Adrenal gland (tissue), 12 donors: ENCODE results near the gene CUL1. TPM values are rescaled to one million over a fixed set of nuclear protein-coding genes. Genes with fewer than 3 reads are reported as not detected.

Experiments used
- DNase-seq, 7 donors: peaks; one replicate each; pipeline ENCODE4 v3.0.0-alpha.2; 2019 to 2020
- H3K27ac ChIP-seq, 5 donors: fragments of 200-600 bp; sonication (generic) in 4 of 5; 1 replicate in 3 of 5; 2 replicates in 2 of 5; pipeline versions ENCODE4 v1.5.1 to v1.8.0; 2016 to 2020; ENCODE audit warnings: mild to moderate bottlenecking in 1 of 5
- H3K27me3 ChIP-seq: fragments of 200-600 bp; 2 replicates; pipeline ENCODE4 v1.8.0; 2021
- H3K36me3 ChIP-seq, 2 donors: fragments of 200-600 bp; replicated peaks in 1 of 2; 1 replicate in 1 of 2; 2 replicates in 1 of 2; pipeline versions ENCODE4 v1.5.1 to v1.8.0; 2018 to 2022
- H3K4me1 ChIP-seq, 2 donors: fragments of 200-600 bp; replicated peaks in 1 of 2; 1 replicate in 1 of 2; 2 replicates in 1 of 2; pipeline versions ENCODE4 v1.5.1 to v1.8.0; 2018 to 2021
- H3K4me3 ChIP-seq, 4 donors: fragments of 200-600 bp; sonication (generic) in 3 of 4; one replicate each; pipeline ENCODE4 v1.5.1; 2016 to 2018
- H3K9me3 ChIP-seq, 3 donors: fragments of 200-600 bp; sonication (generic) in 1 of 3; replicated peaks in 1 of 3; 1 replicate in 2 of 3; 2 replicates in 1 of 3; pipeline versions ENCODE4 v1.5.1 to v1.8.0; 2016 to 2021
- POLR2A ChIP-seq, 2 donors: fragments of 450-650 bp; IDR thresholded peaks; one replicate each; pipeline ENCODE4 v1.6.1; 2017; ENCODE audit warnings: antibody characterized with exemption in 2 of 2, mild to moderate bottlenecking in 2 of 2, moderate library complexity in 1 of 2
- WGBS, 4 donors: extraction: QIAGEN DNeasy Blood & Tissue Kit in 2 of 4; methylation state at CpG; one replicate each; pipeline versions ENCODE4 v1.1.5 to v1.1.7; 2013 to 2017; 5-methylcytosine and 5-hydroxymethylcytosine counted together
- intact Hi-C, 2 donors: fragments of 100-400 bp; cut with DNase I; formaldehyde crosslinking; loops; one replicate each; pipeline versions ENCODE4 v1.14.1 to v1.15.0; 2022 to 2023
- polyA plus RNA-seq, 3 donors: library from polyadenylated mRNA; stranded (reverse); fragments of 200-250 nt in 2 of 3; fragments of 350-450 nt in 1 of 3; fragmentation: Illumina TruSeq in 1 of 3; extraction: RNeasy Lipid Tissue Mini Kit (QIAGEN cat#74804) in 1 of 3; gene quantifications; one replicate each; pipeline ENCODE4 v1.2.3, GENCODE V29; 2013 to 2014
- total RNA-seq, 9 donors: library from RNA; depleted of rRNA in 4 of 9; stranded (reverse); fragments of >200 nt in 4 of 9; fragments of 120-200 nt in 1 of 9; fragmentation: NEBNext Ultra II Directional in 1 of 9; extraction: Animal tissue kit (Norgen Biotek cat#: 25700) in 1 of 9; gene quantifications; one replicate each; pipeline versions ENCODE4 v1.1.0 to v1.2.4, GENCODE V29; 2013 to 2023
- TF ChIP-seq, protein P1 (sequence below), 6 experiments: fragments of 450-650 bp in 4 of 6; fragments of 200-600 bp in 2 of 6; sonication (generic) in 1 of 6; IDR thresholded peaks; 1 replicate in 5 of 6; 2 replicates in 1 of 6; pipeline versions ENCODE4 v1.5.1 to v1.8.0; 2016 to 2021; ENCODE audit warnings: antibody characterized with exemption in 6 of 6, mild to moderate bottlenecking in 2 of 6, moderate library complexity in 1 of 6
- donor health status: healthy with polysubstance abuse.
- donor health status: Bipolar disorder and iron deficiency.
- donor health status: DM: yes; HTN: yes; CAD: no.
- donor health status: DM: no; HTN: no; CAD: no.
- donor health status: DM: no; HTN: no; CAD: no.
- donor health status: DM: yes; HTN: yes; CAD: no.

The CUL1 gene
- total and polyA plus RNA-seq, 12 donors, result 20.8 to 106 (median 38.2) TPM

DNA sequence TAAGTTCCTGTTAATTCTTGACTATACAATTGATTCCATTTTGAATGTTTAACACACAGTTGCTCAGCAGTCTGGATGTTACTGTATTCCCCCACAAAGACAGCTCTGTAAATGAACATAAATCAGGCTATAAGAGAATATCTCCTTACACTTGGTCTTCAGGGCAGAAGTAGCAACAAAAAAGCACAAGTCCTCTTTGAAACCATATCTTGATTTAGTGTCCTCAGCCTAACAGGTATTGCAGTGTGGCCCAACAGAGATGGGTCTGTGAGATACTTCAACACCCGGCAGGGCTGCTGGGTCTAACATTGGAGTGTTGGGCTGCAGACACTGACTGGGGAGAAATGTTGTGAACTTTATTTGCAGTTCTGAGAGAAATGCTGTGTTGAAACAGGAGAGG lies 75.8 kb downstream of the CUL1 start:
- intact Hi-C loops, result no loop called here
- H3K9me3 ChIP-seq, result no peaks in the 10 kb centered on the region
- no peaks in the 10 kb centered on the region for H3K27me3 ChIP-seq
- 89 to 100% (median 93%) methylated on average over 1 of the region's 1 CpG; no CpG with 5 or more reads in 1 of the 4 donors for WGBS, 4 donors
- DNase-seq, result no peak
- TF ChIP-seq POLR2A (IDR thresholded peaks at IDR 0.05), result no peak
- TF ChIP-seq, protein P1, sequence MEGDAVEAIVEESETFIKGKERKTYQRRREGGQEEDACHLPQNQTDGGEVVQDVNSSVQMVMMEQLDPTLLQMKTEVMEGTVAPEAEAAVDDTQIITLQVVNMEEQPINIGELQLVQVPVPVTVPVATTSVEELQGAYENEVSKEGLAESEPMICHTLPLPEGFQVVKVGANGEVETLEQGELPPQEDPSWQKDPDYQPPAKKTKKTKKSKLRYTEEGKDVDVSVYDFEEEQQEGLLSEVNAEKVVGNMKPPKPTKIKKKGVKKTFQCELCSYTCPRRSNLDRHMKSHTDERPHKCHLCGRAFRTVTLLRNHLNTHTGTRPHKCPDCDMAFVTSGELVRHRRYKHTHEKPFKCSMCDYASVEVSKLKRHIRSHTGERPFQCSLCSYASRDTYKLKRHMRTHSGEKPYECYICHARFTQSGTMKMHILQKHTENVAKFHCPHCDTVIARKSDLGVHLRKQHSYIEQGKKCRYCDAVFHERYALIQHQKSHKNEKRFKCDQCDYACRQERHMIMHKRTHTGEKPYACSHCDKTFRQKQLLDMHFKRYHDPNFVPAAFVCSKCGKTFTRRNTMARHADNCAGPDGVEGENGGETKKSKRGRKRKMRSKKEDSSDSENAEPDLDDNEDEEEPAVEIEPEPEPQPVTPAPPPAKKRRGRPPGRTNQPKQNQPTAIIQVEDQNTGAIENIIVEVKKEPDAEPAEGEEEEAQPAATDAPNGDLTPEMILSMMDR (IDR thresholded peaks at IDR 0.05), result no peak
- peaks cover 0 to 21% of the 10 kb centered on the region in 2 donors for H3K36me3 ChIP-seq
- H3K27ac ChIP-seq, result no peak overlapping the region
- no peak overlapping the region for H3K4me3 ChIP-seq
- no peaks in the 10 kb centered on the region for H3K4me1 ChIP-seq

DNA sequence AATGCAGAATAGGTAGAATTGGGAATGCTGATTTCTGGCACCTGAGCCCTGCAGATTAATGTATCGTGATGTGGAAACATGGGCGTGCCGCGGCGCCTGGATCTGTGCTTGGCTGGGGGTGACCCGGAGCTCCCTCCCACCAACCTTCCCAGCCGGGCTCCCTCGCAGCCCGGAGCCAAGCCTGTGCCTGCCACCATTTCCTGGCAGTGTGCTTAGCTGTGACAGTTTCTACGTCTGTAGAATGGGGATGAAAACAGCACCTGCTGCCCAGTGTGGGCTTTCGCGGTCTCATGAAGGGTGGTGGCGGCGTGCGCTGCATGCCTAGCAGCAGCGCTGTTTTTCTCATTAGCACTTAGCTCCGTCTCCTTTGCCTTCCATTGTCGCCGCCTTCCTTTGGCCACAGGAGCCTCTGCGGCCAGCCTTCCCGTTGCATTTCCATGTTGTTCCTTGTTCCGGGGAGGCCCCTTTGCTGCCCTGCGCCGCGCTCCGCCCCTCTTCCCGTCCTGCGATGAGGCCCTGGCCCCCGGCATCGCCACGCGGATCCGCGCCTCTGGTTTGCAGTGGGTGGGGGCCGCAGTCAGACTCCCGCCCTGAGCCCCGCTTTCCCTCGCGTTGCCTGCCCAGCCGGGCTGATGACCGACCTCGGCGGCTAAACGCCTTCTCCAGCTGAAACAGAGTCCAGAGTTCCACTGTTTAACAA lies 84.2 kb downstream of the CUL1 start:
- Histone ChIP-seq H3K27ac (no peak overlapping the region), H3K4me3 (no peak overlapping the region), H3K36me3 (peaks cover 0 to 55% of the 10 kb centered on the region in 2 donors), H3K4me1 (peaks cover 0 to 7% of the 10 kb centered on the region in 2 donors), H3K27me3 (no peaks in the 10 kb centered on the region), H3K9me3 (no peaks in the 10 kb centered on the region)
- intact Hi-C loops, result no loop called here
- DNase-seq, result peak in 1 of 7 donors; percentile 35
- 75 to 90% (median 88%) methylated on average over 44 of the region's 44 CpGs for WGBS, 4 donors
- TF ChIP-seq POLR2A (IDR thresholded peaks at IDR 0.05), result no peak
- TF ChIP-seq, protein P1 (IDR thresholded peaks at IDR 0.05), result no peak

DNA sequence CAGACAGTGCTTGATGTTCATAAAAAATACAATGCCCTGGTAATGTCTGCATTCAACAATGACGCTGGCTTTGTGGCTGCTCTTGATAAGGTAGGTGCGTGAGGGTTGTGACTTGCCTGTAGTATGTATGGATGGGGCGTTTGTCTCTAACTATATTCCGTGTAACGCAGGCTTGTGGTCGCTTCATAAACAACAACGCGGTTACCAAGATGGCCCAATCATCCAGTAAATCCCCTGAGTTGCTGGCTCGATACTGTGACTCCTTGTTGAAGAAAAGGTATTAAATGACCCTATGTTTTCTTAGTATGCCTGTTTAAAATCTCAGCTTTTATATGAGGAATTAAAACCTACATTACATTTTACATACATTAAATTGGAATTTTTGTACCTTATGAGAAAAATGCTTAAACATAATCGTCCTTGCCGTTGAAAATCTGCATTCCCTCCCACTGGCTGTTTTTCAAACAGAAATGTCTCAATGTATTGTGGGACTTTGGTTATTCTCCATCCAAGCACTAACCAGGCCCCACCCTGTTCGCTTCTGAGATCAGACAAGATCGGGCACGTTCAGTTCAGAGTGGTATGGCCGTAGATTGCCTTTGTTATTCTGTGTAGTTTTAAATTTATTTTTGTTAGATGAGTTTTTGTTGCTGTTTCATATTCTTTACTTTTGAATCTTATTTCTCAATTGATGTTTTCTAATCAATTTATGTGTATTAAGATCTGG lies 85.3 kb downstream of the CUL1 start:
- H3K9me3 ChIP-seq, result no peaks in the 10 kb centered on the region
- H3K27me3 ChIP-seq, result no peaks in the 10 kb centered on the region
- peak in 1 of 7 donors; percentile 31 for DNase-seq
- intact Hi-C loops, result no loop called here
- H3K4me3 ChIP-seq, result no peak overlapping the region
- 91 to 96% (median 94%) methylated on average over 15 of the region's 15 CpGs for WGBS, 4 donors
- TF ChIP-seq, protein P1 (IDR thresholded peaks at IDR 0.05), result no peak
- no peak for TF ChIP-seq POLR2A (IDR thresholded peaks at IDR 0.05)
- H3K4me1 ChIP-seq, result peaks cover 0 to 7% of the 10 kb centered on the region in 2 donors
- H3K27ac ChIP-seq, result no peak overlapping the region
- peaks cover 0 to 65% of the 10 kb centered on the region in 2 donors for H3K36me3 ChIP-seq

DNA sequence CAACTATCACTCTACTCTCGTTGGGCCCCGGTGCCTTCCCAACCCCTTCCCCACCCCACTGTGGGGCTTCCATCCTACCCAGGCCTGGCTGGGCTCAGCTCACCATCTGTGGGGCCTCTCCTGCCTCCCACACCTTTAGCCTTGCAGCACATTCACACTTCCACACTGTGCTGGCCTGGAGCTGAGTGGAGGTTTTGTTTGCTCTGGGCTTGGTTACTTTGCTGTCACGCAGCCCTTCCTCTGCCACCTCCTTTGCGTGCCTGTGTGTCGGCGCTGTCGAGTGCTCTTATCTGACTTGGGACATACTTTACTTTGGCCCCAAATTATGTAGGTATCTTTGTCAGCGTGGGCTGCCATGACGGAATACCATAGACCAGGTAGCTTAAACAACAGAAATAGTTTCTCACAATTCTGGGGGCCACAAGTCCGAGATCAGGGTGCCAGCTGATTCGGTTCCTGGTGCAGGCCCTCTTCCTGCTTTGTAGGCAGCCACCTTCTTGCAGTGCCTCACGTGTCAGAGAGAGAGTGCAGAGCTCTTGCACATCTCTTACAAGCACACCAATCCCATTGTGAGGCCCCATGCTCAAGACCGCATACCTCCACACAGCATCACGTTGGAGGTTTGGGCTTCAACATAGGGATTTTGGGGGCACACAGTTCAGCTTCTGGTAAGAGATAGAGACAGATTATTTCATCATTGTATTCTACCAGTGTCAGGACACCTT lies 89.0 kb downstream of the CUL1 start:
- intact Hi-C loops, result no loop called here

More for the DNA sequence above, 89.0 kb downstream of the CUL1 start:
- H3K4me1 ChIP-seq, result peaks cover 0 to 7% of the 10 kb centered on the region in 2 donors
- H3K36me3 ChIP-seq, result peaks cover 0 to 74% of the 10 kb centered on the region in 2 donors
- H3K4me3 ChIP-seq, result no peak overlapping the region
- H3K27ac ChIP-seq, result no peak overlapping the region
- no peaks in the 10 kb centered on the region for H3K9me3 ChIP-seq
- 90 to 94% (median 92%) methylated on average over 10 to 14 of the region's 14 CpGs for WGBS, 4 donors
- TF ChIP-seq, protein P1 (IDR thresholded peaks at IDR 0.05), result no peak
- no peak for TF ChIP-seq POLR2A (IDR thresholded peaks at IDR 0.05)
- no peaks in the 10 kb centered on the region for H3K27me3 ChIP-seq
- DNase-seq, result peak in 1 of 7 donors; percentile 35
